Measurements from ENCODE around the gene SEL1L. TPM values are rescaled to one million over a fixed set of nuclear protein-coding genes. Genes with fewer than 3 reads are reported as not detected.

The SEL1L gene
- total and polyA plus RNA-seq, 2 of the 13 experiments (the other 11 are each of a cell fraction or from before 2014, with no cell fraction given) = 15.3 to 61.0 TPM

- peak; percentile 25; the same call in 1 of the 2 replicates for TF ChIP-seq PAXIP1 (CRISPR knock-in tag; conservative IDR thresholded peaks at IDR 0.05)
- TF ChIP-seq RARA (CRISPR knock-in tag; IDR thresholded peaks at IDR 0.05) = 0 out of 2 replicates have a peak, but pooled peaks have one; percentile 9
- peak; percentile 54; the same call in 1 of the 2 replicates for TF ChIP-seq KDM5A (IDR thresholded peaks at IDR 0.05; ENCODE audit: borderline replicate concordance, low read length)
- TF ChIP-seq ZNF337 (CRISPR knock-in tag; IDR thresholded peaks at IDR 0.05; ENCODE audit: borderline replicate concordance, low read depth) = 0 out of 2 replicates have a peak, but pooled peaks have one; percentile 53
- TF ChIP-seq PHF20 (CRISPR knock-in tag; IDR thresholded peaks at IDR 0.05) = peak; percentile 82
- peak; percentile 71; the same call in 1 of the 2 replicates for TF ChIP-seq MAX (IDR thresholded peaks at IDR 0.05)
- TF ChIP-seq KLF11 (CRISPR knock-in tag; IDR thresholded peaks at IDR 0.05) = no peak
- TF ChIP-seq SMARCC2 (IDR thresholded peaks at IDR 0.05) = no peak
- peak; percentile 62 for TF ChIP-seq ZNF574 (CRISPR knock-in tag; IDR thresholded peaks at IDR 0.05)
- peak; percentile 57; the same call in 1 of the 2 replicates for TF ChIP-seq EED (CRISPR knock-in tag; IDR thresholded peaks at IDR 0.05)
- no peak for TF ChIP-seq HOXD1 (CRISPR knock-in tag; IDR thresholded peaks at IDR 0.05)
- TF ChIP-seq ZBTB2 (CRISPR knock-in tag; IDR thresholded peaks at IDR 0.05; ENCODE audit: low read depth) = no peak
- peak; percentile 75; the same call in 1 of the 2 replicates for TF ChIP-seq ZNF768 (CRISPR knock-in tag; IDR thresholded peaks at IDR 0.05)
- no peak for TF ChIP-seq TEF (CRISPR knock-in tag; IDR thresholded peaks at IDR 0.05)
- TF ChIP-seq ZNF253 (CRISPR knock-in tag; IDR thresholded peaks at IDR 0.05; ENCODE audit: borderline replicate concordance) = 0 out of 2 replicates have a peak, but pooled peaks have one; percentile 51
- TF ChIP-seq ZNF784 (CRISPR knock-in tag; IDR thresholded peaks at IDR 0.05; ENCODE audit: borderline replicate concordance) = 0 out of 2 replicates have a peak, but pooled peaks have one; percentile 58
- TF ChIP-seq SAP130 (CRISPR knock-in tag; IDR thresholded peaks at IDR 0.05; ENCODE audit: low read depth) = peak; percentile 88
- TF ChIP-seq ZMYM4 (CRISPR knock-in tag; IDR thresholded peaks at IDR 0.05) = peak; percentile 57
- TF ChIP-seq LCORL (IDR thresholded peaks at IDR 0.05) = no peak
- TF ChIP-seq LCORL (CRISPR knock-in tag; IDR thresholded peaks at IDR 0.05) = no peak
Measured at GRCh38 chr14:81533536-81534343, at the start of gene SEL1L (continued).
